ENCODE measurements around the gene MKLN1.
A peak's percentile ranks its signal among the peaks of the same experiment; 100 is the strongest.

The MKLN1 gene

DNA sequence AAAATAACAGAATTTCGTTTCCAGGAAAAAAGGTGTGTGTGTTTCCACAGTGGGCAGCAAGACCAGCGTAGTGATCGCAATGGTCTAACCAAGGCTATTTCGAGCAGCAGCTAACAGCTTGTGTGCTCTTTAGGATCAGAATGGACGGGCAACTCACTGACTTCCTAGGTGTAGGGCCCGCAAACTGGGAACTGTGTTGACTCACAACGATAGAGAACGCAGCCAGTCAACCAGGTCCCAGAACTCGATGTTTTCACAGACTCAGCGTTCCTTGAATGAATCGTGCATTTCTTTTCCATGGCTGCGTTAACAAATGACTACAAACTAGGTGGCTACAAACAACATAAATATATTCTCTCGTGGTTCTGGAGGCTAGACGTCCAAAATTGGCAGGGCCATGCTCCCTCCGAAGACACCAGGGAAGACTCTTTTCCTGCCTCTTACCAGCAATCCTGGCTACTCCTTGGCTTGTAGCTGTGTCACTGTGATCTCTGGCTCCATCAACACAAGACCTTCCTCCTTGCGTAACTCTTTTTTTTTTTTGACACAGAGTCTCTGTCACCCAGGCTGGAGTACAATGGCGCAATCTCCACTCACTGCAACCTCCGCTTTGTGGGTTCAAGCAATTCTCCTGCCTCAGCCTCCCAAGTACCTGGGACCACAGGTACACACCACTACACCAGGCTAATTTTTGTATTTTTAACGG lies 189.7 kb downstream of the MKLN1 start:
- peaks cover 13% of the 10 kb centered on the region for H3K4me1 ChIP-seq (ENCODE audit: low read depth, poor library complexity, severe bottlenecking)
- H3K27me3 ChIP-seq (ENCODE audit: insufficient read depth, low read depth), result no peaks in the 10 kb centered on the region
- no peaks in the 10 kb centered on the region for H3K79me2 ChIP-seq (ENCODE audit: insufficient read depth, low read depth)

DNA sequence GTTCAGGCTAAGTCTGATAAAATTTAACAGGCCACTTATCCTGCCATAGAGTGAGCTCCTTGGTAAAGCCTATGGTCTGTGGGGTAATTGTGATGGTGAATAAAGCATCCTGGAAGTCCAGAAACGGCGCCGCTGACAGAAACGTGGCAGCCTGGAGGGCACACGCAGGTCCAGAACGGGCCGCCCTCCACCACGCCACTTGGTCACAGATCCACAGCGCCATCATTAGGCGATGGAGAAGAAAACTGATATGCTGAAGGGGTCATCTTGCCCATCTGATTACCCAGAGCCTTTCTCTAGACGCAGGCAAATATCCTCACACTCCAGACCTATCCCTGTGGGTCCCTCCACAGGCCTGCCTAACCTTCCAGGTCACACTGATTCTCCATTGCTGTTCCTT lies 190.9 kb downstream of the MKLN1 start:
- Histone ChIP-seq H3K4me1 (ENCODE audit: low read depth, poor library complexity, severe bottlenecking) (peaks cover 18% of the 10 kb centered on the region), H3K4me2 (no peak overlapping the region), H4K20me1 (ENCODE audit: insufficient read depth) (no peaks in the 10 kb centered on the region), H3K9ac (no peak overlapping the region), H2AFZ (ENCODE audit: low read depth) (no peak overlapping the region), H3K27ac (no peak overlapping the region), H3K27me3 (ENCODE audit: insufficient read depth, low read depth) (no peaks in the 10 kb centered on the region), H3K4me3 (IDR thresholded peaks at IDR 0.05; ENCODE audit: insufficient read depth, low read depth, low read length) (no peak overlapping the region), H3K79me2 (ENCODE audit: insufficient read depth, low read depth) (no peaks in the 10 kb centered on the region), H3K36me3 (ENCODE audit: insufficient read depth) (no peaks in the 10 kb centered on the region)
- TF ChIP-seq, protein P1, sequence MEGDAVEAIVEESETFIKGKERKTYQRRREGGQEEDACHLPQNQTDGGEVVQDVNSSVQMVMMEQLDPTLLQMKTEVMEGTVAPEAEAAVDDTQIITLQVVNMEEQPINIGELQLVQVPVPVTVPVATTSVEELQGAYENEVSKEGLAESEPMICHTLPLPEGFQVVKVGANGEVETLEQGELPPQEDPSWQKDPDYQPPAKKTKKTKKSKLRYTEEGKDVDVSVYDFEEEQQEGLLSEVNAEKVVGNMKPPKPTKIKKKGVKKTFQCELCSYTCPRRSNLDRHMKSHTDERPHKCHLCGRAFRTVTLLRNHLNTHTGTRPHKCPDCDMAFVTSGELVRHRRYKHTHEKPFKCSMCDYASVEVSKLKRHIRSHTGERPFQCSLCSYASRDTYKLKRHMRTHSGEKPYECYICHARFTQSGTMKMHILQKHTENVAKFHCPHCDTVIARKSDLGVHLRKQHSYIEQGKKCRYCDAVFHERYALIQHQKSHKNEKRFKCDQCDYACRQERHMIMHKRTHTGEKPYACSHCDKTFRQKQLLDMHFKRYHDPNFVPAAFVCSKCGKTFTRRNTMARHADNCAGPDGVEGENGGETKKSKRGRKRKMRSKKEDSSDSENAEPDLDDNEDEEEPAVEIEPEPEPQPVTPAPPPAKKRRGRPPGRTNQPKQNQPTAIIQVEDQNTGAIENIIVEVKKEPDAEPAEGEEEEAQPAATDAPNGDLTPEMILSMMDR (conservative IDR thresholded peaks at IDR 0.05; ENCODE audit: low read depth, low read length), result no peak

More for the DNA sequence above, 189.7 kb downstream of the MKLN1 start:
- Histone ChIP-seq H3K4me3 (IDR thresholded peaks at IDR 0.05; ENCODE audit: insufficient read depth, low read depth, low read length) (no peak overlapping the region), H3K27ac (no peak overlapping the region), H3K36me3 (ENCODE audit: insufficient read depth) (no peaks in the 10 kb centered on the region), H4K20me1 (ENCODE audit: insufficient read depth) (no peaks in the 10 kb centered on the region), H2AFZ (ENCODE audit: low read depth) (no peak overlapping the region), H3K9ac (no peak overlapping the region), H3K4me2 (no peak overlapping the region)
- TF ChIP-seq, protein P1 (conservative IDR thresholded peaks at IDR 0.05; ENCODE audit: low read depth, low read length), result no peak

DNA sequence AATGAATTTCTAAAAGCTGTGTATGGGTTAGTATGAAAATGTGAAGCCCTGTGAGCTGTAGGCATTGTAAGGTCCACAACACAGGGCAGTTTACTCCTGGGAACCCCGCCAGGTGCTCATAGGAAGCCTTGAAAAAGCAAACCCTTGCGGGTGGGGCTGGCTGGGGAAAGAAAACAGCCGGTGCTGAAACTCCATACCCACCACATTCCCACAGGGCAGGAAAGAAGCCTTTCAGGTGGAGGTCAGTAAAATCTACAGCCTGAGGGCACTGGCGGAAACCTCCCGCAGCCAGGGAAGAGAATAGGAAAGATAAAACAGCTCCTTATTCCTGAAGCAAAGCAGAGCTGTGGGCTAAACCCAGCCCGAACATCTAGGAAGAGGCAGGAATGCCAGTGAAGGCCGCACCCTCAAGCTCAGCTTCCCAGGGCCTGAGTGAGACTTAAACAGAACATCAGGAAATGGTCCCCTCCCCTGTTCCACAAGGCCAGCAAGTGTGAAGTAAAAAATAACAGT lies 194.0 kb downstream of the MKLN1 start:
- H2AFZ ChIP-seq (ENCODE audit: low read depth), result peak overlapping the region; percentile 38; the same call in 1 of the 2 replicates
- H4K20me1 ChIP-seq (ENCODE audit: insufficient read depth), result no peaks in the 10 kb centered on the region
- peak overlapping the region; percentile 70; the same call in 1 of the 2 replicates for H3K9ac ChIP-seq
- no peaks in the 10 kb centered on the region for H3K27me3 ChIP-seq (ENCODE audit: insufficient read depth, low read depth)
- no peak overlapping the region for H3K4me3 ChIP-seq (IDR thresholded peaks at IDR 0.05; ENCODE audit: insufficient read depth, low read depth, low read length)
- TF ChIP-seq, protein P1 (conservative IDR thresholded peaks at IDR 0.05; ENCODE audit: low read depth, low read length), result no peak
- H3K27ac ChIP-seq, result no peak overlapping the region; the same call in 1 of the 2 replicates
- H3K36me3 ChIP-seq (ENCODE audit: insufficient read depth), result no peaks in the 10 kb centered on the region
- peak overlapping the region; percentile 66; the same call in 1 of the 2 replicates for H3K4me2 ChIP-seq
- peaks cover 16% of the 10 kb centered on the region for H3K4me1 ChIP-seq (ENCODE audit: low read depth, poor library complexity, severe bottlenecking)
- H3K79me2 ChIP-seq (ENCODE audit: insufficient read depth, low read depth), result no peaks in the 10 kb centered on the region

DNA sequence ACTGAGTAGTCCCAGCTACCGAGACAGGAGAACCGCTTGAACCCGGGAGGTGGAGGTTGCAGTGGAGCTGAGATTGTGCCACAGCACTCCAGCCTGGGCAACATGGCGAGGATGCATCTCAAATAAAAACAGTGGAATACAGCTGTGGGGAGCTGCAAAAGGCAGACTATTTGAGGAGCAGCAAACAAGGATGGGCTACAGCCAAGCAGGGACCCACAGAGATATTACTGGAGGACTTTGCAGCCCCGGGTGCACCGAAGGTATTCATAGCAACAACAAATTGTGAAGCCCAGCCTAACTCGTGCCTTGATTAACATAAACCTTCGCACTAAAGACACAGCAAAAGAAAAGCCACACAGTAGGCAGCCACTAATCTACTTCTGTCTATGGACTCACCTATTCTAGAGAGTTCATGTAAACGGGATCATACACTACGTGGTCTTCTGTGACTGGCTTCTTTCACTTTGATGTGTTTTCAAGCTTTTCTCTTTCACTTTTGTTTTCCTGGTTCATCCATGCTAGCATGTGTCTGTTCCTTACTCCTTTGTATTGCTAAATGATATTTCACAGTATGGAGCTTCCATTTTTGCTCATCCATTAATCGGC lies 194.8 kb downstream of the MKLN1 start:
- TF ChIP-seq, protein P1 (conservative IDR thresholded peaks at IDR 0.05; ENCODE audit: low read depth, low read length), result no peak
- Histone ChIP-seq H3K27ac (peak overlapping the region; percentile 63), H3K4me3 (IDR thresholded peaks at IDR 0.05; ENCODE audit: insufficient read depth, low read depth, low read length) (no peak overlapping the region), H3K4me2 (peak overlapping the region; percentile 66), H3K4me1 (ENCODE audit: low read depth, poor library complexity, severe bottlenecking) (peaks cover 22% of the 10 kb centered on the region), H2AFZ (ENCODE audit: low read depth) (peak overlapping the region; percentile 38), H3K27me3 (ENCODE audit: insufficient read depth, low read depth) (no peaks in the 10 kb centered on the region), H3K36me3 (ENCODE audit: insufficient read depth) (no peaks in the 10 kb centered on the region), H3K9ac (peak overlapping the region; percentile 70), H3K79me2 (ENCODE audit: insufficient read depth, low read depth) (no peaks in the 10 kb centered on the region), H4K20me1 (ENCODE audit: insufficient read depth) (no peaks in the 10 kb centered on the region)
